ENCODE results near the gene CCR7. TPM values are rescaled to one million over a fixed set of nuclear protein-coding genes. Genes with fewer than 3 reads are reported as not detected.

CCR7 gene
- total and polyA plus RNA-seq, 2 of the 13 experiments (the other 11 are each of a cell fraction or from before 2014, with no cell fraction given), result 0.04 to 0.53 TPM

- 36% methylated on average over 7 of the region's 7 CpGs for WGBS (ENCODE audit: low lambda C conversion rate)
- DNase-seq (ENCODE audit: low spot score), result no peak
- ATAC-seq, result no peak
- no peak overlapping the region for H2AFZ ChIP-seq (ENCODE audit: low read length)
- TF ChIP-seq NFYC (CRISPR knock-in tag; IDR thresholded peaks at IDR 0.05), result no peak
- TF ChIP-seq ZNF674 (CRISPR knock-in tag; IDR thresholded peaks at IDR 0.05; ENCODE audit: low read depth), result no peak
- TF ChIP-seq ETV6 (CRISPR knock-in tag; conservative IDR thresholded peaks at IDR 0.05), result no peak
- no peak for TF ChIP-seq NAIF1 (CRISPR knock-in tag; IDR thresholded peaks at IDR 0.05; ENCODE audit: borderline replicate concordance)
- TF ChIP-seq GTF3A (CRISPR knock-in tag; conservative IDR thresholded peaks at IDR 0.05), result no peak
- TF ChIP-seq PCBP1 (IDR thresholded peaks at IDR 0.05; ENCODE audit: borderline replicate concordance, low read depth, low read length), result no peak
- no peak for TF ChIP-seq ZBTB8A (CRISPR knock-in tag; IDR thresholded peaks at IDR 0.05; ENCODE audit: borderline replicate concordance, low read depth)
- no peak for TF ChIP-seq ZNF790 (CRISPR knock-in tag; IDR thresholded peaks at IDR 0.05; ENCODE audit: borderline replicate concordance)
- TF ChIP-seq, protein P1, sequence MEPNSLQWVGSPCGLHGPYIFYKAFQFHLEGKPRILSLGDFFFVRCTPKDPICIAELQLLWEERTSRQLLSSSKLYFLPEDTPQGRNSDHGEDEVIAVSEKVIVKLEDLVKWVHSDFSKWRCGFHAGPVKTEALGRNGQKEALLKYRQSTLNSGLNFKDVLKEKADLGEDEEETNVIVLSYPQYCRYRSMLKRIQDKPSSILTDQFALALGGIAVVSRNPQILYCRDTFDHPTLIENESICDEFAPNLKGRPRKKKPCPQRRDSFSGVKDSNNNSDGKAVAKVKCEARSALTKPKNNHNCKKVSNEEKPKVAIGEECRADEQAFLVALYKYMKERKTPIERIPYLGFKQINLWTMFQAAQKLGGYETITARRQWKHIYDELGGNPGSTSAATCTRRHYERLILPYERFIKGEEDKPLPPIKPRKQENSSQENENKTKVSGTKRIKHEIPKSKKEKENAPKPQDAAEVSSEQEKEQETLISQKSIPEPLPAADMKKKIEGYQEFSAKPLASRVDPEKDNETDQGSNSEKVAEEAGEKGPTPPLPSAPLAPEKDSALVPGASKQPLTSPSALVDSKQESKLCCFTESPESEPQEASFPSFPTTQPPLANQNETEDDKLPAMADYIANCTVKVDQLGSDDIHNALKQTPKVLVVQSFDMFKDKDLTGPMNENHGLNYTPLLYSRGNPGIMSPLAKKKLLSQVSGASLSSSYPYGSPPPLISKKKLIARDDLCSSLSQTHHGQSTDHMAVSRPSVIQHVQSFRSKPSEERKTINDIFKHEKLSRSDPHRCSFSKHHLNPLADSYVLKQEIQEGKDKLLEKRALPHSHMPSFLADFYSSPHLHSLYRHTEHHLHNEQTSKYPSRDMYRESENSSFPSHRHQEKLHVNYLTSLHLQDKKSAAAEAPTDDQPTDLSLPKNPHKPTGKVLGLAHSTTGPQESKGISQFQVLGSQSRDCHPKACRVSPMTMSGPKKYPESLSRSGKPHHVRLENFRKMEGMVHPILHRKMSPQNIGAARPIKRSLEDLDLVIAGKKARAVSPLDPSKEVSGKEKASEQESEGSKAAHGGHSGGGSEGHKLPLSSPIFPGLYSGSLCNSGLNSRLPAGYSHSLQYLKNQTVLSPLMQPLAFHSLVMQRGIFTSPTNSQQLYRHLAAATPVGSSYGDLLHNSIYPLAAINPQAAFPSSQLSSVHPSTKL (CRISPR knock-in tag; IDR thresholded peaks at IDR 0.05), result no peak
- TF ChIP-seq HNRNPL (IDR thresholded peaks at IDR 0.05; ENCODE audit: low read depth, low read length), result no peak
- TF ChIP-seq MEIS1 (CRISPR knock-in tag; IDR thresholded peaks at IDR 0.05; ENCODE audit: borderline replicate concordance), result no peak
- TF ChIP-seq ZNF17 (CRISPR knock-in tag; IDR thresholded peaks at IDR 0.05), result no peak
- TF ChIP-seq ZNF333 (CRISPR knock-in tag; IDR thresholded peaks at IDR 0.05; ENCODE audit: borderline replicate concordance), result no peak
- no peak for TF ChIP-seq ZSCAN20 (CRISPR knock-in tag; IDR thresholded peaks at IDR 0.05; ENCODE audit: borderline replicate concordance)
- in situ Hi-C loops (cut with HindIII; ENCODE audit: extremely low pct_ligation_motif_present, low pct_unique_long_range_greater_than_20kb) (no loop called here), intact Hi-C loops (cut with micrococcal nuclease; ENCODE audit: unreplicated experiment) (loop anchor here (10.0 kb wide), 1 partner anchor 1053 kb away; no protein-coding TSS in a partner anchor)
- no peak for FAIRE-seq
- BruUV-seq (replicated peaks), result no TSS peak
- H3K27ac ChIP-seq (ENCODE audit: extremely low read length, insufficient read depth, low read length), result no peak overlapping the region
- ChIA-PET POLR2A (no interaction called here), CTCF (ENCODE audit: low intra/inter-chr PET ratio, low total read pairs) (no interaction called here)
- no peaks in the 10 kb centered on the region for H3K9me3 ChIP-seq (ENCODE audit: low read length)
- peaks cover 22% of the 10 kb centered on the region for H3K4me1 ChIP-seq (ENCODE audit: insufficient read depth, low read length)
- no peak overlapping the region for H3K4me3 ChIP-seq (replicated peaks in 1 of 3; ENCODE audit: insufficient read depth in 1 of 3, low read depth in 2 of 3, low read length in 3 of 3)
- H3K79me2 ChIP-seq (ENCODE audit: insufficient read depth, low read length), result no peaks in the 10 kb centered on the region
- H3K36me3 ChIP-seq (replicated peaks in 1 of 2; ENCODE audit: control insufficient read depth in 1 of 2, insufficient read depth in 2 of 2, low read length in 2 of 2), result no peaks in the 10 kb centered on the region
- peaks cover 1 to 14% of the 10 kb centered on the region in 2 experiments; a peak in 4 of 5 replicates for H3K27me3 ChIP-seq (ENCODE audit: control insufficient read depth in 1 of 2, insufficient read depth in 2 of 2, low read length in 2 of 2)
- no peaks in the 10 kb centered on the region for H4K20me1 ChIP-seq (ENCODE audit: insufficient read depth, low read length)
- no peak overlapping the region for H3K9ac ChIP-seq (ENCODE audit: insufficient read depth, low read depth, low read length)
- H3K4me2 ChIP-seq (ENCODE audit: low read depth, low read length), result no peak overlapping the region
These were observed 46.7 kb upstream of the CCR7 start for GRCh38 chr17:40611840-40612474.
